Measurements from ENCODE around the gene LARP1. TPM values are rescaled to one million over a fixed set of nuclear protein-coding genes. Genes with fewer than 3 reads are reported as not detected.

The LARP1 gene
- total and polyA plus RNA-seq, 10 of the 15 experiments (the other 5 are each of a cell fraction or from before 2014, with no cell fraction given): 22.6 to 227 (median 60.8) TPM

- no peak for TF ChIP-seq MAX (IDR thresholded peaks at IDR 0.05; ENCODE audit: low read depth, low read length)
- TF ChIP-seq ZSCAN29 (IDR thresholded peaks at IDR 0.05): no peak
- TF ChIP-seq TAF1 (IDR thresholded peaks at IDR 0.05; ENCODE audit: borderline replicate concordance, low read depth, low read length): no peak
- no peak for TF ChIP-seq NR2F1 (conservative IDR thresholded peaks at IDR 0.05)
Observed at GRCh38 chr5:154764967-154765366, 9.8 kb downstream of the LARP1 start (continued).

- no peak overlapping the region for H3K9ac ChIP-seq (ENCODE audit: control insufficient read depth, insufficient read depth, low read length)
- ChIA-PET SMC1A (ENCODE audit: uncharacterized antibody, unreplicated experiment) (no interaction called here), RAD21 (ENCODE audit: unreplicated experiment) (no interaction called here), CTCF (no interaction called here), POLR2A (no interaction called here)
- FAIRE-seq: no peak
- no peak for ATAC-seq
- H3K9me3 ChIP-seq (replicated peaks; ENCODE audit: control insufficient read depth, insufficient read depth, low read length): no peaks in the 10 kb centered on the region
- peak; percentile 48 for TF ChIP-seq POLR2A (IDR thresholded peaks at IDR 0.05; ENCODE audit: low read depth, low read length)
- TF ChIP-seq HDAC6 (IDR thresholded peaks at IDR 0.05; ENCODE audit: unreplicated experiment): no peak
- H3K4me3 ChIP-seq: no peak overlapping the region
- no peak overlapping the region for H2AFZ ChIP-seq (ENCODE audit: control insufficient read depth, low read depth, low read length)
- no peak overlapping the region for H3K27ac ChIP-seq (ENCODE audit: control insufficient read depth, insufficient read depth)
- in situ Hi-C loops (cut with MboI): no loop called here
- peaks cover 14% of the 10 kb centered on the region for H4K20me1 ChIP-seq (ENCODE audit: control insufficient read depth, insufficient read depth)
- intact Hi-C loops (cut with micrococcal nuclease; ENCODE audit: unreplicated experiment): no loop called here
- DNase-seq (ENCODE audit: low read depth, low spot score): no peak
- H3K36me3 ChIP-seq (ENCODE audit: control insufficient read depth in 2 of 2, insufficient read depth in 2 of 2, low read length in 1 of 2): peaks cover 2 to 5% of the 10 kb centered on the region in 2 experiments; a peak in 3 of 4 replicates
- no TSS peak for BruUV-seq (replicated peaks)
- WGBS (ENCODE audit: insufficient coverage, insufficient replicate concordance, low lambda C conversion rate, missing lambda C conversion rate): 58% methylated on average over 10 of the region's 10 CpGs
- peak overlapping the region; percentile 24; the same call in 1 of the 2 replicates for H3K4me2 ChIP-seq (ENCODE audit: control insufficient read depth, insufficient read depth)
- no peaks in the 10 kb centered on the region for H3K27me3 ChIP-seq (replicated peaks in 1 of 2; ENCODE audit: control insufficient read depth in 2 of 2, insufficient read depth in 2 of 2, low read length in 1 of 2)
- H3K79me2 ChIP-seq (ENCODE audit: control insufficient read depth, insufficient read depth, low read length): peaks cover 96% of the 10 kb centered on the region
- H3K4me1 ChIP-seq (ENCODE audit: control insufficient read depth, insufficient read depth, low read length): peaks cover 62% of the 10 kb centered on the region
Observed at GRCh38 chr5:154765396-154765925, 10.3 kb downstream of the LARP1 start.

All from GM12878 (cell line).